Tibial artery (tissue), 4 donors: ENCODE results near the gene MPPE1.

Source experiments
- DNase-seq, 2 donors: peaks; one replicate each; pipeline ENCODE4 v3.0.0-alpha.2; 2019
- H3K27ac ChIP-seq, 2 donors: fragments of 200-600 bp; sonication (generic) in 1 of 2; 1 replicate in 1 of 2; 2 replicates in 1 of 2; pipeline ENCODE4 v1.5.1; 2018 to 2019; ENCODE audit warnings: mild to moderate bottlenecking in 1 of 2
- H3K27me3 ChIP-seq, 2 donors: fragments of 200-600 bp; sonication (generic) in 1 of 2; one replicate each; pipeline versions ENCODE4 v1.5.1 to v1.6.0; 2016 to 2019
- H3K36me3 ChIP-seq, 3 donors: fragments of 200-600 bp; sonication (generic) in 2 of 3; one replicate each; pipeline ENCODE4 v1.5.1; 2016 to 2019; ENCODE audit warnings: mild to moderate bottlenecking in 2 of 3
- H3K4me1 ChIP-seq, 4 donors: fragments of 200-600 bp; sonication (generic) in 2 of 4; 1 replicate in 3 of 4; 2 replicates in 1 of 4; pipeline ENCODE4 v1.5.1; 2016 to 2019
- H3K4me3 ChIP-seq, 2 donors: fragments of 200-600 bp; sonication (generic) in 1 of 2; 1 replicate in 1 of 2; 2 replicates in 1 of 2; pipeline ENCODE4 v1.5.1; 2018 to 2019; ENCODE audit warnings: mild to moderate bottlenecking in 2 of 2
- H3K9me3 ChIP-seq, 3 donors: fragments of 200-600 bp; sonication (generic) in 1 of 3; one replicate each; pipeline ENCODE4 v1.5.1; 2016 to 2019
- intact Hi-C: fragments of 100-400 bp; cut with DNase I; formaldehyde crosslinking; loops from one replicate; pipeline ENCODE4 v1.15.0; 2023; ENCODE audit warnings: low total_unique reads
- TF ChIP-seq, protein P1 (sequence below), 2 experiments: fragments of 200-600 bp in 1 of 2; fragments of 450-650 bp in 1 of 2; IDR thresholded peaks; one replicate each; pipeline ENCODE4 v1.5.1; 2017 to 2019; ENCODE audit warnings: antibody characterized with exemption in 2 of 2, mild to moderate bottlenecking in 1 of 2, moderate library complexity in 1 of 2

The MPPE1 gene

DNA sequence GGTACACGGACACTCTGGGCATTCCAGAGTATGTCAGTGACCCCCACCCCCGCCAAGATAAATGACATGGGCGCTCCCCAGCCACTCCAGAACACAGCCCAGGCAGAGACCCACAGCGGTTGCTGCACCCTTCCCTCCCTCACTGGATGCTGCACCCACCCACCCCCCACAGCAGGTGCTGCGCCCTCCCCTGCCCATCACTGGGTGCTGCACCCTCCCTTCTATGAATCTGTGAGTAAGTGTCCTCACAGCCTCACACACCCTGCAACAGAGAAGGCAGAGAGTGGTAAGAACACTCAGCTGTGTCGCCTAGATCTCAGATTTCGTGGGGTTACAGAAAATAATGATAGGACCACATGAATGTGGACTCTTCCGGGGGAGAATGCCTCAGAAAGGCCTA is 33.4 kb downstream of the MPPE1 start:
- Histone ChIP-seq H3K4me1 (no peaks in the 10 kb centered on the region), H3K36me3 (peaks cover 0 to 39% (median 33%) of the 10 kb centered on the region in 3 donors), H3K4me3 (no peak overlapping the region), H3K27me3 (no peaks in the 10 kb centered on the region), H3K9me3 (no peaks in the 10 kb centered on the region), H3K27ac (no peak overlapping the region)
- TF ChIP-seq, protein P1, sequence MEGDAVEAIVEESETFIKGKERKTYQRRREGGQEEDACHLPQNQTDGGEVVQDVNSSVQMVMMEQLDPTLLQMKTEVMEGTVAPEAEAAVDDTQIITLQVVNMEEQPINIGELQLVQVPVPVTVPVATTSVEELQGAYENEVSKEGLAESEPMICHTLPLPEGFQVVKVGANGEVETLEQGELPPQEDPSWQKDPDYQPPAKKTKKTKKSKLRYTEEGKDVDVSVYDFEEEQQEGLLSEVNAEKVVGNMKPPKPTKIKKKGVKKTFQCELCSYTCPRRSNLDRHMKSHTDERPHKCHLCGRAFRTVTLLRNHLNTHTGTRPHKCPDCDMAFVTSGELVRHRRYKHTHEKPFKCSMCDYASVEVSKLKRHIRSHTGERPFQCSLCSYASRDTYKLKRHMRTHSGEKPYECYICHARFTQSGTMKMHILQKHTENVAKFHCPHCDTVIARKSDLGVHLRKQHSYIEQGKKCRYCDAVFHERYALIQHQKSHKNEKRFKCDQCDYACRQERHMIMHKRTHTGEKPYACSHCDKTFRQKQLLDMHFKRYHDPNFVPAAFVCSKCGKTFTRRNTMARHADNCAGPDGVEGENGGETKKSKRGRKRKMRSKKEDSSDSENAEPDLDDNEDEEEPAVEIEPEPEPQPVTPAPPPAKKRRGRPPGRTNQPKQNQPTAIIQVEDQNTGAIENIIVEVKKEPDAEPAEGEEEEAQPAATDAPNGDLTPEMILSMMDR (IDR thresholded peaks at IDR 0.05): no peak
- intact Hi-C loops: loop anchor here (10.0 kb wide), 1 partner anchor 140 kb away; no protein-coding TSS in a partner anchor
- DNase-seq: peak in 1 of 2 donors; percentile 29

DNA sequence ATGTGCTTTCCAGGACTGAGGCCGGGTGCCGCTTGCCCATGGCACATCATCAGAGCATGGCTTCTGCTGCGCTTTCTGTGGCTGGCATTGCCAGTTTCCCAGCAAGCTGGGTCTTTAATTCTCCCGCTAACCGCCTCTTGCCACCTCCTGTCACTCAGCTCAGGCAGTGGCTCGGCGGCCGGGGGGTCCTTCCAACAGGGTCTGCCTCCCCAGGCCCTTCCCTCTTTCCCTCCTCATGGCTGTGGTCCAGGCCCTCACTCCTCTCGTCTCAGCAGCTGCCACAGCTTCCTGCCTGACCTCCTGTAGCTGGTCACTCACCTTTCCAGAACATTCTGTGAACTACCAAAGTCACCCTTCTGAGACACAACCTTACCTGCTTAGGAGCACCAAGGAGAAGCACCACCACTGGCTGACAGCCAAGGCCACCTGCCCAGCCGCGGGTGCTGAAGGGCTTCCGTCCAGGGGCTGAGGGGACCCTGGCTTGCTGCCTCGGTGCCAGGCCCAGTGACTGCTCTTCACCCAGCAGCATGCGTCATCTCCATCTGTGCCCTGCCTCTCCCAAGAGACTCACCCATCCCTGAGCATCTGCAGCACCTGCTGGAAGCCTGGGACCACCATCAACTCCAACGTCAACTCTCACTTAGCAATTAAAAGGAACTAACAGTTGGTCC is 34.3 kb downstream of the MPPE1 start:
- intact Hi-C loops: loop anchor here (10.0 kb wide), 1 partner anchor 139 kb away; no protein-coding TSS in a partner anchor
- TF ChIP-seq, protein P1 (IDR thresholded peaks at IDR 0.05): no peak
- H3K27ac ChIP-seq: no peak overlapping the region
- H3K9me3 ChIP-seq: no peaks in the 10 kb centered on the region
- H3K36me3 ChIP-seq: peaks cover 6 to 38% (median 36%) of the 10 kb centered on the region in 3 donors
- H3K27me3 ChIP-seq: no peaks in the 10 kb centered on the region
- peak in 1 of 2 donors; percentile 62 for DNase-seq
- H3K4me3 ChIP-seq: no peak overlapping the region
- H3K4me1 ChIP-seq: no peaks in the 10 kb centered on the region

DNA sequence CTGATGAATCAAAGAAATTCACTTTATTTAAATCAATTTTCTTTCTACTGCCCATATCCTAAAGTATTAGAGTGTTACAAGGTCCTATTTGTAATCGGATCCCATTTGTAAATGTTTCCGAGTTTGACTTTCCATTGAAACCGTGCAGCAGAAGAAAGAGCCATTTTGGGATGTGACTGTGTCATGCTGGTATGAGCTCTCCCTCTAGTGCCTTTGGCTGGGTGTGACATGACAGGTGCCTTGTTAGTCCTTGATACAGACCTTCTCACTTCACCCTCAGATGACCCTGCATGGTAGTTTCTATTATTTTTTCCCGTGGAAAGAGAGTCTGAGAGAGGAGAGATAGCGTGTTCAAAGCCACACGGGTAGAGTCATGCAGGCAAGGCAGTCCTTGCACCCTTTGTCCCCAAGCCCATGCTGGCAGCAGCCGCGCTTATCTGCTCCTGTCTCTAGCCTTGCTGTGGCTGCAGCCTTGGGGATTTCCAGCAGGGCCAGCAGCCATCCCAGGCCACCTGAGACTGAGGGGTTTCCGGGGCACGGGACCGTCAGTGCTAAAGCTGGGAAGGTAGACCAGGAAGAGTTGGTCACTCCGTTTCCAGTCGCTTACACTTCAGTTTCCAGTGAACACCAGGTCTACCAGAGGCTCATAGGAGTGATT is 35.5 kb downstream of the MPPE1 start:
- H3K4me1 ChIP-seq: no peaks in the 10 kb centered on the region
- intact Hi-C loops: loop anchor here (10.0 kb wide), 1 partner anchor 138 kb away; no protein-coding TSS in a partner anchor
- TF ChIP-seq, protein P1 (IDR thresholded peaks at IDR 0.05): peak in 1 of 2 experiments; percentile 24
- no peaks in the 10 kb centered on the region for H3K27me3 ChIP-seq
- H3K36me3 ChIP-seq: peaks cover 6 to 38% (median 25%) of the 10 kb centered on the region in 3 donors
- H3K9me3 ChIP-seq: no peaks in the 10 kb centered on the region
- H3K27ac ChIP-seq: no peak overlapping the region
- peak in 1 of 2 donors; percentile 56 for DNase-seq
- H3K4me3 ChIP-seq: no peak overlapping the region

DNA sequence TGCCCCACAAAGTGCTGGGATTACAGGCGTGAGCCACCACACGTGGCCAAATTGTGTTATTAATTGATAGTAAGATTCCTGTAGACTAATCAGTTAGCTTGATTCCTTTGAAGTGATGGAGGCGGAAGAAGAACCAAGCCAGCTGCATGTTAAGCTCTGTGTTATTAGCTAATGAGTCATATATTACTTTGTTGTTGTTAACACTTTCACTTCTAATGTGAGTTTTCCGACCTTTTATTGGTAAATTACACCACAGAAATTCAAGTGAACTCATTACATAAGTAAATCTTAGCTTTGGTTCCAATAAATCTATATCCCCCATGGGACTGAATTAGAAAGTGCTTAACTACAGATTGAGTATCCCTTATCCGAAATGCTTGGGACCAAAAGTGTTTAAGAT is 36.6 kb downstream of the MPPE1 start:
- TF ChIP-seq, protein P1 (IDR thresholded peaks at IDR 0.05): no peak
- DNase-seq: no peak
- Histone ChIP-seq H3K4me1 (no peaks in the 10 kb centered on the region), H3K4me3 (no peak overlapping the region), H3K27ac (no peak overlapping the region), H3K9me3 (no peaks in the 10 kb centered on the region), H3K27me3 (no peaks in the 10 kb centered on the region), H3K36me3 (peaks cover 6 to 27% (median 22%) of the 10 kb centered on the region in 3 donors)
- intact Hi-C loops: loop anchor here (10.0 kb wide), 1 partner anchor 137 kb away; no protein-coding TSS in a partner anchor

DNA sequence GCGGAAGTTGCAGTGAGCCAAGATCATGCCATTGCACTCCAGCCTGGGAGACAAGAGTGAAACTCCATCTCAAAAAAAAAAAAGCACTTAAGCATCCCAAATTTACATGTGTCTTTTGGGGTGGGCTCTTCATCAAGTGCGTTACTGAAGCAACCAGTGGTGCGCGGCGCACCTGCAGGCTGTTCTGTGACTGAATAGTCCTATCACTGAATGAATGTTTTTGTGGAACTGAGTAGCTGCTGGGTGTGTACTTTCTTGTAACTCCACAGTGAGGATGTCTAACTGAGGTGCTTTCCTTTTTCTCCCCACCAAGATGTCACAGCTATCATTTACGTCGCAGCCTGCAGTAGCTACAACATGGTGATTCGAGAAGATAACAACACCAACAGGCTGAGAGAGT is 39.9 kb downstream of the MPPE1 start:
- TF ChIP-seq, protein P1 (IDR thresholded peaks at IDR 0.05): no peak
- Histone ChIP-seq H3K4me3 (no peak overlapping the region), H3K27ac (no peak overlapping the region), H3K4me1 (no peaks in the 10 kb centered on the region), H3K36me3 (peaks cover 6 to 16% (median 7%) of the 10 kb centered on the region in 3 donors), H3K27me3 (no peaks in the 10 kb centered on the region), H3K9me3 (no peaks in the 10 kb centered on the region)
- peak in 1 of 2 donors; percentile 25 for DNase-seq
- intact Hi-C loops: no loop called here
